ENCODE data around the gene BBOX1. TPM values are rescaled to one million over a fixed set of nuclear protein-coding genes. Genes with fewer than 3 reads are reported as not detected.

BBOX1 gene
- total and polyA plus RNA-seq, 2 of the 4 experiments (the other 2 are of a cell fraction) = not detected

DNA sequence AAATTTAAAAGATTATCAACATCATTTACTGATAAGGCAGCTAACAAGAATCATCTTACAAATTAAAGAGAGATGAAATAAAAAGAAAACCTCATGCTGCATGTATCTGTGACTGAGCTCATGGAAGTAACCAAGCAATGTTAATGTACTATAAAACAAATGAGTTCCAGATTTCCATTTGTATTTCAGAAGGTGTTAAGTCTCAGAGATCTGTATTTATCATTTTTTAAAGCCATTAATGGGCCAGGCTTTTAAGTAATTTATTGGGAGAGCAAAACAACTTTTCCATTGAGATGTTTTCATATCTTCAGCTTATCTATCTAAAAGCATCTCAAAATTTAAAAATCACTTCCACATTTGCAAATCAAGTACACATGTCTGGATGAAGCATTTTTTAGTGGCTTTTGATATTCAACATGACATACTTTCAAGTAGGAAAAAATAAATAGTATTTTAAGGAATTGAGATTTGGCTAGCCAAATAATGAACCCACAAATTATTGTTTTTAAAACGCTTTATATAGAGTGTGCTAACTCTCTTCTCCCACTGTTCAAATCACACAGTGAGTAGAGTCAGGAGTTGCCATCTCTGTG lies 17.9 kb upstream of the BBOX1 start:
- Histone ChIP-seq H3K14ac (replicated peaks; ENCODE audit: low read depth, low read length) (no peak overlapping the region), H2BK120ac (ENCODE audit: low read depth, low read length) (no peak overlapping the region), H2BK15ac (ENCODE audit: low read depth, low read length) (no peak overlapping the region), H2BK20ac (ENCODE audit: low read depth, low read length) (no peak overlapping the region), H3K18ac (ENCODE audit: low read depth, low read length) (no peak overlapping the region), H3K79me1 (ENCODE audit: low read depth in 1 of 2, low read length in 2 of 2) (no peaks in the 10 kb centered on the region), H3K4me1 (ENCODE audit: control insufficient read depth, insufficient read depth, low read length) (no peaks in the 10 kb centered on the region), H2AK9ac (replicated peaks; ENCODE audit: low read depth, low read length, poor library complexity) (no peak overlapping the region), H4K8ac (ENCODE audit: low read depth in 2 of 2, low read length in 2 of 2) (no peak overlapping the region), H3K4me3 (ENCODE audit: insufficient read depth, low read depth, low read length) (no peak overlapping the region), H2AFZ (replicated peaks; ENCODE audit: low read length, poor library complexity) (no peak overlapping the region), H4K91ac (ENCODE audit: insufficient read depth, low read depth, low read length) (no peak overlapping the region), H3K27me3 (ENCODE audit: control insufficient read depth, insufficient read depth, low read length) (no peaks in the 10 kb centered on the region; the same call in 1 of the 2 replicates), H4K20me1 (ENCODE audit: insufficient read depth, low read length) (no peaks in the 10 kb centered on the region), H3K23ac (ENCODE audit: low read depth, low read length) (no peak overlapping the region), H3K27ac (ENCODE audit: insufficient read depth, low read length) (no peak overlapping the region), H3K36me3 (ENCODE audit: control insufficient read depth, insufficient read depth, low read length) (no peaks in the 10 kb centered on the region), H3K4me2 (ENCODE audit: low read depth, low read length) (no peak overlapping the region), H3K9ac (ENCODE audit: low read depth, low read length) (no peak overlapping the region), H3K4ac (ENCODE audit: low read depth, low read length) (no peak overlapping the region), H3K9me3 (ENCODE audit: control insufficient read depth, insufficient read depth, low read length) (no peaks in the 10 kb centered on the region), H3K9me1 (ENCODE audit: insufficient read depth, low read length) (no peaks in the 10 kb centered on the region), H4K5ac (ENCODE audit: low read depth, low read length) (no peak overlapping the region), H3K56ac (ENCODE audit: extremely low read depth, insufficient read depth, low read length) (no peak overlapping the region), H2AK5ac (ENCODE audit: low read depth, low read length) (no peak overlapping the region), H2BK5ac (ENCODE audit: low read depth, low read length, poor library complexity, severe bottlenecking) (no peak overlapping the region)
- WGBS, 2 experiments (ENCODE audit: extremely low coverage in 2 of 2, insufficient read length in 1 of 2) = no CpG with 5 or more reads among the region's 1 CpG
- no TSS peak for BruUV-seq (replicated peaks)
- intact Hi-C loops (cut with micrococcal nuclease) (no loop called here), dilution Hi-C loops (cut with HindIII; ENCODE audit: low sequenced_read_pairs, unreplicated experiment) (no loop called here), in situ Hi-C loops (cut with MboI; ENCODE audit: low sequenced_read_pairs) (no loop called here)
- no peak for ATAC-seq (ENCODE audit: low read depth)
- TF ChIP-seq RFX5 (IDR thresholded peaks at IDR 0.05; ENCODE audit: low read depth, low read length) (no peak), RAD21 (IDR thresholded peaks at IDR 0.05; ENCODE audit: low read length) (no peak), CEBPB (IDR thresholded peaks at IDR 0.05; ENCODE audit: low read depth, low read length) (no peak), FOS (IDR thresholded peaks at IDR 0.05; ENCODE audit: low read depth, low read length) (no peak), RCOR1 (IDR thresholded peaks at IDR 0.05; ENCODE audit: insufficient replicate concordance, low read length) (no peak), CTCF (conservative IDR thresholded peaks at IDR 0.05; ENCODE audit: low read depth, low read length) (no peak), BHLHE40 (IDR thresholded peaks at IDR 0.05; ENCODE audit: low read depth, low read length) (no peak), MXI1 (IDR thresholded peaks at IDR 0.05; ENCODE audit: borderline replicate concordance, low read depth, low read length) (no peak), MAZ (IDR thresholded peaks at IDR 0.05; ENCODE audit: borderline replicate concordance, low read depth, low read length) (no peak), SMC3 (IDR thresholded peaks at IDR 0.05; ENCODE audit: low read depth, low read length) (no peak), NFE2L2 (IDR thresholded peaks at IDR 0.05; ENCODE audit: low read depth, low read length) (no peak), POLR2A (IDR thresholded peaks at IDR 0.05; ENCODE audit: low read depth, low read length) (no peak), MAFK (IDR thresholded peaks at IDR 0.05; ENCODE audit: low read depth, low read length) (no peak), ELK1 (IDR thresholded peaks at IDR 0.05; ENCODE audit: borderline replicate concordance, low read depth, low read length) (no peak), CHD1 (IDR thresholded peaks at IDR 0.05; ENCODE audit: low read depth, low read length) (no peak)
- TF ChIP-seq, protein P1, sequence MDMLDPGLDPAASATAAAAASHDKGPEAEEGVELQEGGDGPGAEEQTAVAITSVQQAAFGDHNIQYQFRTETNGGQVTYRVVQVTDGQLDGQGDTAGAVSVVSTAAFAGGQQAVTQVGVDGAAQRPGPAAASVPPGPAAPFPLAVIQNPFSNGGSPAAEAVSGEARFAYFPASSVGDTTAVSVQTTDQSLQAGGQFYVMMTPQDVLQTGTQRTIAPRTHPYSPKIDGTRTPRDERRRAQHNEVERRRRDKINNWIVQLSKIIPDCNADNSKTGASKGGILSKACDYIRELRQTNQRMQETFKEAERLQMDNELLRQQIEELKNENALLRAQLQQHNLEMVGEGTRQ (IDR thresholded peaks at IDR 0.05; ENCODE audit: low read depth, low read length) = no peak
- ChIA-PET POLR2A (ENCODE audit: unreplicated experiment) (no interaction called here), CTCF (no interaction called here)
- DNase-seq = no peak

All from IMR-90 (cell line).